Lung (tissue), 12 donors: Measurements from ENCODE around the gene FAM229B. TPM values are rescaled to one million over a fixed set of nuclear protein-coding genes. Genes with fewer than 3 reads are reported as not detected.

Experiments
- ATAC-seq: fragments of 200-7000 bp; cut with Tn5 transposase; one replicate; pipeline ENCODE4 v1.9.1; 2020; ENCODE audit warnings: moderate number of reproducible peaks; ENCODE audit not compliant: insufficient read depth, low FRiP score
- DNase-seq, 3 donors: peaks; one replicate each; pipeline ENCODE4 v3.0.0-alpha.2; 2013 to 2017
- H3K27ac ChIP-seq, 2 donors: one replicate each; pipeline ENCODE4 v1.5.1; 2013; ENCODE audit warnings: mild to moderate bottlenecking in 2 of 2, moderate library complexity in 2 of 2, control low read depth in 1 of 2, inconsistent platforms in 1 of 2, low read depth in 1 of 2, low read length in 1 of 2
- H3K27me3 ChIP-seq, 3 donors: one replicate each; pipeline ENCODE4 v1.5.1; 2013; ENCODE audit warnings: low read length in 2 of 3; ENCODE audit not compliant: control insufficient read depth in 3 of 3, insufficient read depth in 3 of 3
- H3K36me3 ChIP-seq, 4 donors: one replicate each; pipeline ENCODE4 v1.5.1; 2013; ENCODE audit warnings: low read length in 4 of 4, mild to moderate bottlenecking in 1 of 4, moderate library complexity in 1 of 4; ENCODE audit not compliant: control insufficient read depth in 4 of 4, insufficient read depth in 4 of 4
- H3K4me1 ChIP-seq, 5 donors: one replicate each; pipeline ENCODE4 v1.5.1; 2013; ENCODE audit warnings: low read length in 5 of 5, mild to moderate bottlenecking in 2 of 5, moderate library complexity in 1 of 5; ENCODE audit not compliant: control insufficient read depth in 5 of 5, insufficient read depth in 5 of 5
- H3K4me3 ChIP-seq: one replicate; pipeline ENCODE4 v1.5.1; 2013; ENCODE audit warnings: mild to moderate bottlenecking, control low read depth, moderate library complexity
- H3K9ac ChIP-seq, 2 donors: one replicate each; pipeline ENCODE4 v1.5.1; 2013; ENCODE audit warnings: low read length in 2 of 2, control low read depth in 1 of 2; ENCODE audit not compliant: insufficient read depth in 1 of 2
- H3K9me3 ChIP-seq, 4 donors: one replicate each; pipeline ENCODE4 v1.5.1; 2013; ENCODE audit warnings: low read length in 3 of 4, mild to moderate bottlenecking in 1 of 4, moderate library complexity in 1 of 4; ENCODE audit not compliant: control insufficient read depth in 4 of 4, insufficient read depth in 3 of 4
- WGBS, 2 donors: extraction: QIAGEN DNeasy Blood & Tissue Kit; methylation state at CpG; one replicate each; pipeline ENCODE4 v1.1.7; 2013; 5-methylcytosine and 5-hydroxymethylcytosine counted together
- polyA plus RNA-seq, 2 donors: library from polyadenylated mRNA; stranded (reverse); fragments of 200-250 nt; gene quantifications; one replicate each; pipeline ENCODE4 v1.2.1, GENCODE V29; 2013
- total RNA-seq, 2 donors: library from RNA; depleted of rRNA in 1 of 2; stranded (reverse); fragments of >200 nt in 1 of 2; gene quantifications; one replicate each; pipeline ENCODE4 v1.2.1, GENCODE V29; 2014 to 2021
- TF ChIP-seq, protein P1 (sequence below): IDR thresholded peaks from 2 replicates; pipeline ENCODE4 v1.5.1; 2012; ENCODE audit warnings: mild to moderate bottlenecking; ENCODE audit errors: control extremely low read depth, extremely low read depth
- donor health status: control.
- donor health status: control.
- donor health status: Bipolar disorder and iron deficiency.
- donor health status: healthy.
- donor health status: DM: yes; HTN: yes; CAD: no.

FAM229B gene
- total and polyA plus RNA-seq, 4 donors, result 16.5 to 35.6 (median 26.0) TPM

- ATAC-seq (no peak), DNase-seq (no peak)
- TF ChIP-seq, protein P1, sequence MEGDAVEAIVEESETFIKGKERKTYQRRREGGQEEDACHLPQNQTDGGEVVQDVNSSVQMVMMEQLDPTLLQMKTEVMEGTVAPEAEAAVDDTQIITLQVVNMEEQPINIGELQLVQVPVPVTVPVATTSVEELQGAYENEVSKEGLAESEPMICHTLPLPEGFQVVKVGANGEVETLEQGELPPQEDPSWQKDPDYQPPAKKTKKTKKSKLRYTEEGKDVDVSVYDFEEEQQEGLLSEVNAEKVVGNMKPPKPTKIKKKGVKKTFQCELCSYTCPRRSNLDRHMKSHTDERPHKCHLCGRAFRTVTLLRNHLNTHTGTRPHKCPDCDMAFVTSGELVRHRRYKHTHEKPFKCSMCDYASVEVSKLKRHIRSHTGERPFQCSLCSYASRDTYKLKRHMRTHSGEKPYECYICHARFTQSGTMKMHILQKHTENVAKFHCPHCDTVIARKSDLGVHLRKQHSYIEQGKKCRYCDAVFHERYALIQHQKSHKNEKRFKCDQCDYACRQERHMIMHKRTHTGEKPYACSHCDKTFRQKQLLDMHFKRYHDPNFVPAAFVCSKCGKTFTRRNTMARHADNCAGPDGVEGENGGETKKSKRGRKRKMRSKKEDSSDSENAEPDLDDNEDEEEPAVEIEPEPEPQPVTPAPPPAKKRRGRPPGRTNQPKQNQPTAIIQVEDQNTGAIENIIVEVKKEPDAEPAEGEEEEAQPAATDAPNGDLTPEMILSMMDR, result no peak
- Histone ChIP-seq H3K4me3 (no peak within 1 kb of the TSS), H3K9ac (no peak within 1 kb of the TSS), H3K36me3 (no peaks in the 10 kb centered on the region), H3K27ac (no peak within 1 kb of the TSS), H3K9me3 (peaks cover 0 to 2% (median 0%) of the 10 kb centered on the region in 4 donors), H3K4me1 (peaks cover 0 to 4% (median 0%) of the 10 kb centered on the region in 5 donors), H3K27me3 (no peaks in the 10 kb centered on the region)
- 88 to 93% methylated on average over 12 of the region's 12 CpGs for WGBS, 2 donors
These were observed 33.4 kb upstream of the FAM229B start, which contains the start of gene CCN6 for GRCh38 chr6:112054001-112054400. Gene CCN6, plus strand, starts transcription at chr6:112054104. Its CDS starts 254 bp downstream, at chr6:112054358.

- peaks cover 0 to 4% (median 0%) of the 10 kb centered on the region in 5 donors for H3K4me1 ChIP-seq
- H3K36me3 ChIP-seq, result no peaks in the 10 kb centered on the region
- H3K4me3 ChIP-seq, result no peak overlapping the region
- DNase-seq (peak in 1 of 3 donors; percentile 37), ATAC-seq (no peak)
- H3K9me3 ChIP-seq, result peaks cover 0 to 2% (median 0%) of the 10 kb centered on the region in 4 donors
- TF ChIP-seq, protein P1, result no peak
- no peak overlapping the region for H3K27ac ChIP-seq
- H3K9ac ChIP-seq, result no peak overlapping the region
- WGBS, 2 donors, result 79 to 85% methylated on average over 10 of the region's 10 CpGs
- no peaks in the 10 kb centered on the region for H3K27me3 ChIP-seq
These were observed 32.7 kb upstream of the FAM229B start for GRCh38 chr6:112054555-112055190.

DNA sequence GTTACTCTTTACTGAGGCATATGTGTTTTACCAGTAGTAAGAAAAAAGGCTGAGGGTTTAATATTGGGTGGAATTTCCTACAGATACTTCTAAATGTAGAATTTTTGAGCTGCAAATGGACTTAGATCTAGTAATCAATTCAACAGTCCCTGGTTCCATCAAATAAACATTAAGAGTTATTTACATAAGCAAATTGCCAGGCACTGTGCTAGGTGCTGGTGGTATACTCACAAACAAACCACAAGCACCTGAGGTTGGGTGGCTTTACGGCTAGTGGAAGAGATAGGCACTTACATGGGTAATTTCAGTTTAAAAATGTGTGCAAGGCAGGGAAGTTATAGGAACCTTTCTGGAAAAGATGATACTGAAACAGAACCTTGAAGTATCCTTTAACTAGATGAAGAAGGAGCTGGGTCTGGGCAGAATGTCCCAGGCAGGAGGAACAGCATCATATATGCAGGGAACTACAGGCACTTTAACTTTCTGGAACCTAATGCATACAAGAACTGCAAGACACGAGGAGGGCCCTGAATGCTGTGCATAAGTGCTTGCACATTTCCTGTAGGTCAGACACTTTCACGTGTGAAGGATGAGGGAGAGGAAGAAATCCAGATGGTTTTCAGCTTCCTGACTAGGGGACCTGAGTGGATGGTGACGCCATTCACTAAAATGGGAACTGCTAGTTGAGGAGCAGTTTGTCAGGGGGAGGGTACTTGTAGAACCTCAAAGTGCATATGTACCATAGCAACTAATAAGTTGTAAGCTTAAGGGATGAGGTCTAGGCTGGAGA lies 29.0 kb upstream of the FAM229B start:
- H3K36me3 ChIP-seq, result no peaks in the 10 kb centered on the region
- DNase-seq (peak in 1 of 3 donors; percentile 29), ATAC-seq (no peak)
- peaks cover 0 to 4% (median 0%) of the 10 kb centered on the region in 5 donors for H3K4me1 ChIP-seq
- H3K9ac ChIP-seq, result no peak overlapping the region
- H3K9me3 ChIP-seq, result no peaks in the 10 kb centered on the region
- no peaks in the 10 kb centered on the region for H3K27me3 ChIP-seq
- TF ChIP-seq, protein P1, result no peak
- 44 to 53% methylated on average over 4 of the region's 4 CpGs for WGBS, 2 donors
- no peak overlapping the region for H3K27ac ChIP-seq
- H3K4me3 ChIP-seq, result no peak overlapping the region
